ENCODE measurements around the gene MLLT6. TPM values are rescaled to one million over a fixed set of nuclear protein-coding genes. Genes with fewer than 3 reads are reported as not detected.

The MLLT6 gene
- total RNA-seq, 1 experiment from 2014 or later, result 12.4 TPM

GRCh38 chr17:38762231-38762630 lies 57.2 kb downstream of the MLLT6 start:
- DNase-seq (ENCODE audit: low read depth), result no peak

- DNase-seq (ENCODE audit: low read depth), result no peak
These were observed 61.3 kb downstream of the MLLT6 start for GRCh38 chr17:38766341-38766740.

- DNase-seq (ENCODE audit: low read depth), result no peak
These were observed 63.3 kb downstream of the MLLT6 start for GRCh38 chr17:38768417-38768816.

GRCh38 chr17:38773258-38773657 lies 68.2 kb downstream of the MLLT6 start:
- DNase-seq (ENCODE audit: low read depth), result no peak

GRCh38 chr17:38777641-38778250 lies 72.7 kb downstream of the MLLT6 start:
- no peak for DNase-seq (ENCODE audit: low read depth)

Other genes starting within 250 kb of the MLLT6 start
- 0.03 and 0.80 TPM in 2 replicates for gene SRCIN1, start 99.3 kb upstream of the MLLT6 start, total RNA-seq (2014; rRNA removed; shearing (Covaris generic))
- gene EPOP, start 30.3 kb upstream of the MLLT6 start, total RNA-seq (2014; rRNA removed; shearing (Covaris generic)), result 7.0 and 8.2 TPM in 2 replicates
- 0.57 and 3.4 TPM in 2 replicates for gene CISD3, start 25.1 kb downstream of the MLLT6 start, total RNA-seq (2014; rRNA removed; shearing (Covaris generic))
- gene PCGF2, start 43.1 kb downstream of the MLLT6 start, total RNA-seq (2014; rRNA removed; shearing (Covaris generic)), result 3.3 and 3.5 TPM in 2 replicates
- gene PSMB3, start 47.5 kb downstream of the MLLT6 start, total RNA-seq (2014; rRNA removed; shearing (Covaris generic)), result 524 and 545 TPM in 2 replicates
- gene PIP4K2B, start 94.3 kb downstream of the MLLT6 start, total RNA-seq (2014; rRNA removed; shearing (Covaris generic)), result 16.6 and 22.4 TPM in 2 replicates
- 9.8 and 17.3 TPM in 2 replicates for gene CWC25, start 120.0 kb downstream of the MLLT6 start, total RNA-seq (2014; rRNA removed; shearing (Covaris generic))
- gene RPL23, start 148.4 kb downstream of the MLLT6 start, total RNA-seq (2014; rRNA removed; shearing (Covaris generic)), result 1,167 and 1,311 TPM in 2 replicates
- gene LASP1, start 164.8 kb downstream of the MLLT6 start, total RNA-seq (2014; rRNA removed; shearing (Covaris generic)), result 71.0 and 77.9 TPM in 2 replicates